ENCODE data around the gene PITPNM3.

PITPNM3 gene

GRCh38 chr17:6489016-6489550, 67.3 kb downstream of the PITPNM3 start:
- no peak for TF ChIP-seq ZBTB7A (IDR thresholded peaks at IDR 0.05; ENCODE audit: low read depth)
- TF ChIP-seq TAF1 (IDR thresholded peaks at IDR 0.05; ENCODE audit: low read depth): no peak
- TF ChIP-seq FOXM1 (IDR thresholded peaks at IDR 0.05; ENCODE audit: borderline replicate concordance, low read depth): no peak
- TF ChIP-seq RAD21 (IDR thresholded peaks at IDR 0.05; ENCODE audit: low read depth): no peak
- no peak for TF ChIP-seq NFIC (IDR thresholded peaks at IDR 0.05)
- TF ChIP-seq USF1 (IDR thresholded peaks at IDR 0.05): no peak
- TF ChIP-seq MAX (IDR thresholded peaks at IDR 0.05): no peak
- TF ChIP-seq REST (IDR thresholded peaks at IDR 0.05; ENCODE audit: low read depth): no peak
- TF ChIP-seq TEAD4 (IDR thresholded peaks at IDR 0.05): no peak
- TF ChIP-seq EP300 (IDR thresholded peaks at IDR 0.05; ENCODE audit: borderline replicate concordance): no peak
- no peak for TF ChIP-seq YY1 (IDR thresholded peaks at IDR 0.05; ENCODE audit: low read depth)
- TF ChIP-seq TCF12 (IDR thresholded peaks at IDR 0.05; ENCODE audit: low read depth): no peak
- no peak for TF ChIP-seq CREB1 (IDR thresholded peaks at IDR 0.05; ENCODE audit: low read depth)

- TF ChIP-seq REST (IDR thresholded peaks at IDR 0.05; ENCODE audit: low read depth) (no peak), USF1 (IDR thresholded peaks at IDR 0.05) (no peak), TAF1 (IDR thresholded peaks at IDR 0.05; ENCODE audit: low read depth) (no peak), NFIC (IDR thresholded peaks at IDR 0.05) (no peak), ZBTB7A (IDR thresholded peaks at IDR 0.05; ENCODE audit: low read depth) (no peak), EP300 (IDR thresholded peaks at IDR 0.05; ENCODE audit: borderline replicate concordance) (no peak), MAX (IDR thresholded peaks at IDR 0.05) (no peak), EGR1 (IDR thresholded peaks at IDR 0.05) (no peak)
Measured at GRCh38 chr17:6488008-6488539, 68.3 kb downstream of the PITPNM3 start.

GRCh38 chr17:6487251-6488007, 68.9 kb downstream of the PITPNM3 start:
- no peak for TF ChIP-seq ZBTB7A (IDR thresholded peaks at IDR 0.05; ENCODE audit: low read depth)
- TF ChIP-seq EGR1 (IDR thresholded peaks at IDR 0.05): no peak
- no peak for TF ChIP-seq NFIC (IDR thresholded peaks at IDR 0.05)
- no peak for TF ChIP-seq REST (IDR thresholded peaks at IDR 0.05; ENCODE audit: low read depth)
- TF ChIP-seq MAX (IDR thresholded peaks at IDR 0.05): no peak
- TF ChIP-seq FOXM1 (IDR thresholded peaks at IDR 0.05; ENCODE audit: borderline replicate concordance, low read depth): no peak
- TF ChIP-seq CREB1 (IDR thresholded peaks at IDR 0.05; ENCODE audit: low read depth): no peak

GRCh38 chr17:6485646-6486412, 70.5 kb downstream of the PITPNM3 start:
- TF ChIP-seq MAX (IDR thresholded peaks at IDR 0.05): no peak
- no peak for TF ChIP-seq CREB1 (IDR thresholded peaks at IDR 0.05; ENCODE audit: low read depth)
- no peak for TF ChIP-seq TCF12 (IDR thresholded peaks at IDR 0.05; ENCODE audit: low read depth)
- TF ChIP-seq TEAD4 (IDR thresholded peaks at IDR 0.05): no peak

Data from Ishikawa (cell line).